ENCODE measurements around the gene KIF1B.
"Not testable (repeated sequence)": the region's sequence is repeated elsewhere in the genome, so short reads cannot be mapped to it uniquely, and the experiment has no call there.

Gene KIF1B

GRCh38 chr1:10360045-10360444 is 149.7 kb downstream of the KIF1B start:
- no peak for DNase-seq (ENCODE audit: low read depth, low spot score)
- no peak overlapping the region for H3K4me3 ChIP-seq (ENCODE audit: low read depth, low read length)
- no peak for TF ChIP-seq CTCF (IDR thresholded peaks at IDR 0.05; ENCODE audit: low read depth, low read length)
- in situ Hi-C loops (cut with HindIII; ENCODE audit: low sequenced_read_pairs) = no loop called here

GRCh38 chr1:10361515-10361914 is 151.1 kb downstream of the KIF1B start:
- in situ Hi-C loops (cut with HindIII; ENCODE audit: low sequenced_read_pairs) = no loop called here
- no peak overlapping the region for H3K4me3 ChIP-seq (ENCODE audit: low read depth, low read length)
- TF ChIP-seq CTCF (IDR thresholded peaks at IDR 0.05; ENCODE audit: low read depth, low read length) = no peak
- no peak for DNase-seq (ENCODE audit: low read depth, low spot score)

GRCh38 chr1:10368194-10368593 is 157.8 kb downstream of the KIF1B start:
- no peak for DNase-seq (ENCODE audit: low read depth, low spot score)
- H3K4me3 ChIP-seq (ENCODE audit: low read depth, low read length) = no peak overlapping the region
- in situ Hi-C loops (cut with HindIII; ENCODE audit: low sequenced_read_pairs) = no loop called here
- TF ChIP-seq CTCF (IDR thresholded peaks at IDR 0.05; ENCODE audit: low read depth, low read length) = no peak

- no peak overlapping the region for H3K4me3 ChIP-seq (ENCODE audit: low read depth, low read length)
- TF ChIP-seq CTCF (IDR thresholded peaks at IDR 0.05; ENCODE audit: low read depth, low read length) = no peak
- in situ Hi-C loops (cut with HindIII; ENCODE audit: low sequenced_read_pairs) = no loop called here
- no peak for DNase-seq (ENCODE audit: low read depth, low spot score)
Measured at GRCh38 chr1:10374442-10374860, 164.1 kb downstream of the KIF1B start.

GRCh38 chr1:10377365-10378029 is 167.1 kb downstream of the KIF1B start:
- H3K4me3 ChIP-seq (ENCODE audit: low read depth, low read length); in situ Hi-C loops (cut with HindIII; ENCODE audit: low sequenced_read_pairs): not testable (repeated sequence)
- peak; percentile 94 for DNase-seq (ENCODE audit: low read depth, low spot score)
- TF ChIP-seq CTCF (IDR thresholded peaks at IDR 0.05; ENCODE audit: low read depth, low read length) = peak; percentile 73

GRCh38 chr1:10378081-10378841 is 167.9 kb downstream of the KIF1B start:
- DNase-seq (ENCODE audit: low read depth, low spot score) = peak; percentile 89
- TF ChIP-seq CTCF (IDR thresholded peaks at IDR 0.05; ENCODE audit: low read depth, low read length) = no peak
- in situ Hi-C loops (cut with HindIII; ENCODE audit: low sequenced_read_pairs) = no loop called here
- H3K4me3 ChIP-seq (ENCODE audit: low read depth, low read length) = no peak overlapping the region

Measured in astrocyte of the spinal cord (primary cell).